DMS 273 (cell line): ENCODE data around the gene IL32.
"Not testable (repeated sequence)": the region's sequence is repeated elsewhere in the genome, so short reads cannot be mapped to it uniquely, and the experiment has no call there.

Experiments used
- DNase-seq: peaks from one replicate; lab custom pipeline; 2025; ENCODE audit not compliant: unreplicated experiment; lab: John Stamatoyannopoulos, UW

The IL32 gene

DNA sequence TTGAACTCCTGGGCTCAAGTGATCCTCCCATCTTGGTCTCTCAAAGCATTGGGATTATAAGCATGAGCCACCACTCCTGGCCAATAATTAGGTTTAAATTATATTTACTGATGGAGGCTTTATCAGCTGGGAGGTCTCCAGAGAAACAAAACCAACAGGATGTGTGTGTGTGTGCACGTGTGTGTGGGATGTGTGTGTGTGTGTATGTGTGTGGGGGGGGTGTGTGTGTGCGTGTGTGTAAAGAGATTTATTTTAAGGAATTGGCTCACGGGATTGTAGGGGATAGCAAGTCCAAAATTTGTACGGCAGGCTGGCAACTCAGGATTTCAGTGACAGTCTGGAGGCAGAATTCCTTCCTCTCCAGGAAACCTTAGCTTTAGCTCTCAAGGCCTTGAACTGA, 14.4 kb upstream of the IL32 start:
- no peak for DNase-seq

DNA sequence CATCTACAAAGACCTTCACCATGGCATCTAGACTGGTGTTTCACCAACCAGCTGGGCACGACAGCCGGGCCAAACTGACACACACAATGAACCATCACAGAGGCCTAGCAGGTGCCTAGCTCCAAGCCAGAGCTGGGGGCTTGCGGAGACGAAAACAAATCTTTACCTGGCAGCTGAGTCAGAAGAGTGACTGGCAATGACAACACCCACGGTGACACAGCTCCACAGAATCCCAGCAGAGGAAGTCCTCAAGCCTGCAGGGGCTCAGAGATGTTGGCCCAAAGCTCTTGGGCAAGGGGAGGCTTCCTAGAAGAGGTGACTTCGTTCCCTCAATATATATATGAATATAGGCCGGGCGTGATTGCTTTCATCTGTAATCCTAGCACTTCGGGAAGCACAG, 13.9 kb upstream of the IL32 start:
- no peak for DNase-seq

DNA sequence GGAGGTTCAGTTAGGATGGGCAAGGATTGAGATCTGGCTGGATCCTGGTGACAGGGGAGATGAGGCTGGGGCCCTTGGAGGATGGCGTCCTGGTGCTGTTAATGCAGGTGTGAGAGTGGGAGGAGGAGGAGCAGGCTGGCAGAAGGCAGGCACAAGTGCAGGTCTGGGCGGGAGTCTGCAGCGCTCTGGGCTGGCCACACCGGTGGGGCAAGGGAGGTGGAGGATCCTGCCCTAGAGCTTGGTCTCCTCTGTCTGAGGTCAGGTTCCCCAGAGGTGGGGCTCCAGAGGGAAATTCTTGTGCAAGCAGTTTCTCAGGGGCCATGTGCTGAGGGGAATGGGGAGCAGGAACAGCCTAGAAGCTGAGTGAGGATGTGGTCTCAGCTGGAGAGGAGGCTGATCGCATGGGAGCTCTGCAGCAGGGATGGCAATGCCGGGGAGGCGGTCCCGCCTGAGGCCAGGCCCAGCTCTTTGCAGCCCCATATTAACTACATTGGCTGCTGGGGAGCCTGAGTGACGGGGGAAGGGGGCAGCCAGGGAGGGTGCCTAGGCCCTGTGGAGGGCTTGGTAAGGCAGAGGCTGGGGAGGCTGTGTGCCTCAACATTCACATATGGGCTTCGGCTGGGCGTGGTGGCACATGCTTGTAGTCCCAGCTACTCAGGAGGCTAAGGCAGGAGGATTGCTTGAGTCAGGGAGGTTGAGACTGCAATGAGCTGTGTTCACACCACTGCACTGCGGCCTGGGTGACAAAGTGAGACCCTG, 12.7 kb upstream of the IL32 start:
- DNase-seq: not testable (repeated sequence)

DNA sequence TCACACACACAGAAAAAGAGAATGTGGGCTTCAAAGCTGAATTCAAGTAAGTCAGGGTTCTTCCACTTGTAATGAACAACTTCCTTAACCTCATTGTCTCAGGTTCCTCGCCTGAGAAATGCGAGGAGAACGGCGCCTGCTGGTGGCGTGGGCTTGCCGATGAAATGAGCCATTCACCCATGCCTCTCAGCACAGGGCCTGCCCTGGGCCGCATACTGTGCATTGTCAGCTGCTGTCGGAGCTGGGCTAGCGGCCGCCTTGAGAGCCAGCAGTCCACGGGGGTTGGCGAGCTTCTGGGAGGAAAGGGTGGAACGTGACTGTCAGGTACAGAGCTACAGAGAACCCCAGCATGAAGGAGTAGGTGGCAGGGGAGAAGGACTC, 12.1 kb upstream of the IL32 start:
- not testable (repeated sequence) for DNase-seq

DNA sequence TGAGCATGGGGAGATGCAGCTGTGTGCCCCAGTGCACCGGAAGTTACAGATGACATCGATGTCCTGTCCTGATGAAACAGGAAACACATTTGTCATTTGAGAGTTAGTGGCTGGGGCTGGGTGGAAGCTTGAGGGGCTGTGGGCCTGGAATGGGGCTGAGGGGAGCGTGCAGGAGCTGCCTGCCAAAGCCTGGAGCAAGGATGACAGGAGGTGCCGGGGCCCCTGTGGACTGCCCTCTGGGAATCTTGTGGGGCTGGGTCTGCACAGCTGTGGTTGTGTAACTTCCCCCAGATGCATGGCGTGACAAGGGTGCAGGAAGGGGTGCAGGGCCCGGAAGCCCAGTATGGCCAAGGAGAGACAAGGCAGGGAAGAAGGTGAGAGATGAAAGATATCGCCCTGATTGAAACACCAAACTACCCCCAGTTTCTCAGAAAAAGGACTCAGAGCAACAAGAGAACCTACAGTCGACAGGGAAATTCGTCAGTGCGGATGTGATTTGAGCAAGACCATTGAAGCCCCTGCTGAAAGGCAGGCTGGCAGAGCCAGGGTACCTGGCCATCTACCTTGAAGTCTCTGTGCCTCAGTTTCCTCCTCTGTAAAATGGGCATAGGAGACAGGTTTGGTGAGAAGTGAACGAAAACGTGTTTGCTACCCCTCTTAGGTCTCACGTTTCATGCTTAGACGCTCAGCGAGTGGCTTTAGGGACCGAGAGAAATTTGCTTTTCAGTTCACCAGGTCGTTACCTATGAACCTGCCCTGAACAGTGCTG, 10.3 kb upstream of the IL32 start:
- no peak for DNase-seq

DNA sequence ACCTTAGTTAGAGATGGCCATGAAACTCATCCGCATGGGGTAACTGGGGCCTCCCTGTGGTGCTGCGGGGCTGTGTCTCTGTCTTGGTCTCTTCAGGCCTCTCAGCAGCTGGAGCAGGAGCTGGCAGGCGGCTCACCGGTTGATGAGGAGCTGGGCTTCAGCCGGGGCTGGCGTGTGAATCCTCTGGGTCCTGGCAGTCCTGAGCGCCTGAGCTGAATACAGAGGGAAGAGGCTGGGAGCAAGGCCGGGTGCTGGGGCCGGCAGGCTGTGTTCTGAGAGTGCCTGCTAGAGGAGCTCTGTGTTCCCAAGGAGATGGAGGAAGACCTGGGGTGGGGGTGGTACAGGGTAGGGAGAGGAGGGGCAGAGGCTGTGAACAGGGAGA, 9.7 kb upstream of the IL32 start:
- peak; percentile 42 for DNase-seq

DNA sequence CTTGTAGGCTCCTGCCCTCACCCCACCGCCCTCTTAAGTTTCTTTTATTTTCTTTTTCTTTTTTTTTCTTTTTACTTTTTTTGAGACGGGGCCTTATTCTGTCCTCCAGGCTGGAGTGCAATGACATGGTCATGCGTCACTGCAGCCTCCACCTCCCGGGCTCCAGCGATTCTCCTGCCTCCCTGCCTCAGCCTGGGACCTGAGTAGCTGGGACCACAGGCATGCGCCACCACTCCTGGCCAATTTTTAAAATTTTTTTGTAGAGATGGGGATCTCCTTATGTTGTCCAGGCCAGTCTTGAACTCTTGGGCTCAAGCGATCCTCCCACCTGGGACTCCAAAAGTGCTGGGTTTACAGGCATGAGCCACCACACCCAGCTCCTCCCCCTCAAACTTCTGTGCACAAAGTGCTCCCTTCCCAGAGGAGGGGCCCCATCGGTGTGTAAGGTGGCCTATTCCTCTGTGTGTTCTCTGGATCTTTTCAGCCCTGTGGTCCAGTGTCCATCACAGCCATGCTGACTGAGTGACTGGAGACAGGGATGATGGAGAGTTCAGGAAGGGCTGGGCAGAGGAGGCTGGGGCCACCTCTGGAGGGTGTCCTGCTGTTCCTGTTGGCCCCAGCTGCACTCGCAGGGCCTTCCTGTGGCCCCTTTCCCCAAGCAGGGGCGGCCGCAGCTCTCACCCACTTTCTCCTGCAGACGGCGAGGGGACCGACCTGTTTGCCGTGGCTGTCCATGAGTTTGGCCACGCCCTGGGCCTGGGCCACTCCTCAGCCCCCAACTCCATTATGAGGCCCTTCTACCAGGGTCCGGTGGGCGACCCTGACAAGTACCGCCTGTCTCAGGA, 8.9 kb upstream of the IL32 start:
- no peak for DNase-seq

DNA sequence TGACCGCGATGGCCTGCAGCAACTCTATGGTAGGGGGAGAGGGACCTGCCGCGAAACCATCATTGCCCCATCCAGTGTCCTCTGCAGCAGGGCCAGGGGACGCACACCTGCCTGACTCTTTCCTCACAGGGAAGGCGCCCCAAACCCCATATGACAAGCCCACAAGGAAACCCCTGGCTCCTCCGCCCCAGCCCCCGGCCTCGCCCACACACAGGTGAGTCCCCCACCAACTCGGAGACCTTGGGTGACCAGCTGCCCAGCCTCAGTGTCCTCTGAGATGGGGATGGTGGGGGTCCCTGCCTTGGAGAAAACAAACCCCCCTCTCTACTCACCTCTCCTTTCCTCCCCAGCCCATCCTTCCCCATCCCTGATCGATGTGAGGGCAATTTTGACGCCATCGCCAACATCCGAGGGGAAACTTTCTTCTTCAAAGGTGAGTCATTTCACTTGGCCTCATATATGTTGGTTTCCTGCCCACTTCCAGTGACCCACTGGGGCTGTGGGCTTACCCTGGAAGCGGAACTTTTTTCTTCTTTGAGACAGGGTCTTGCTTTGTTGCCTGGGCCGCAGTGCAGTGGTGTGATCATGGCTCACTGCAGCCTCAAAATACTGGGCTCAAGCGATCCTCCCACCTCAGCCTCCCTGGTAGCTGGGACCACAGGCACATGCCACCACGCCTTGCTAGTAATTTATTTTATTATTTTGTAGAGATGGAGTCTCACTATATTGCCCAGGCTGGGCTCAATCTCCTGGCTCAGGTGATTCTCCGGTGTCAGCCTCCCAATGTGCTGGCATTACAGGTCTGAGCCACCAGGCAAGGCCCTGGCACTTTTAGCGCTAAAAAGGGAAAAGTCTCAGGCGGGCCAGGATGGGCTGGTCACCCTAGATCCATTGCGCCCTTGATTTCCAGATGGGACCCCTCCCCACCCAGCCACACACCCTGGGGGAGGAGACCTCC, 8.0 kb upstream of the IL32 start:
- DNase-seq: no peak

DNA sequence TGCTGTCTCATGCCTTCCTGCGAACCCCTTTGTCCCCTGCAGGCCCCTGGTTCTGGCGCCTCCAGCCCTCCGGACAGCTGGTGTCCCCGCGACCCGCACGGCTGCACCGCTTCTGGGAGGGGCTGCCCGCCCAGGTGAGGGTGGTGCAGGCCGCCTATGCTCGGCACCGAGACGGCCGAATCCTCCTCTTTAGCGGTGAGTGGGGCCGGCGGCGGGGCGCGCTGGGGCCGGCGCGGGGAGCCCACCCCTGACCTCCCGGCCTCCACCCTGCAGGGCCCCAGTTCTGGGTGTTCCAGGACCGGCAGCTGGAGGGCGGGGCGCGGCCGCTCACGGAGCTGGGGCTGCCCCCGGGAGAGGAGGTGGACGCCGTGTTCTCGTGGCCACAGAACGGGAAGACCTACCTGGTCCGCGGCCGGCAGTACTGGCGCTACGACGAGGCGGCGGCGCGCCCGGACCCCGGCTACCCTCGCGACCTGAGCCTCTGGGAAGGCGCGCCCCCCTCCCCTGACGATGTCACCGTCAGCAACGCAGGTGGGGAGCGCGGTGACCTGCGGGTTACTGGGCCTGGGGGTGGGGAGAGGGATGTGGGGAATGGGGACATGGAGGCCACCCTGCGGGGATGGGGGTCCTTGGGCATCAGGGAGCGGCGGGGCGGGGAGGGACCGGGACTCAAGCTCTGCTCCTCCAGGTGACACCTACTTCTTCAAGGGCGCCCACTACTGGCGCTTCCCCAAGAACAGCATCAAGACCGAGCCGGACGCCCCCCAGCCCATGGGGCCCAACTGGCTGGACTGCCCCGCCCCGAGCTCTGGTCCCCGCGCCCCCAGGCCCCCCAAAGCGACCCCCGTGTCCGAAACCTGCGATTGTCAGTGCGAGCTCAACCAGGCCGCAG, 7.1 kb upstream of the IL32 start:
- DNase-seq: peak; percentile 64

DNA sequence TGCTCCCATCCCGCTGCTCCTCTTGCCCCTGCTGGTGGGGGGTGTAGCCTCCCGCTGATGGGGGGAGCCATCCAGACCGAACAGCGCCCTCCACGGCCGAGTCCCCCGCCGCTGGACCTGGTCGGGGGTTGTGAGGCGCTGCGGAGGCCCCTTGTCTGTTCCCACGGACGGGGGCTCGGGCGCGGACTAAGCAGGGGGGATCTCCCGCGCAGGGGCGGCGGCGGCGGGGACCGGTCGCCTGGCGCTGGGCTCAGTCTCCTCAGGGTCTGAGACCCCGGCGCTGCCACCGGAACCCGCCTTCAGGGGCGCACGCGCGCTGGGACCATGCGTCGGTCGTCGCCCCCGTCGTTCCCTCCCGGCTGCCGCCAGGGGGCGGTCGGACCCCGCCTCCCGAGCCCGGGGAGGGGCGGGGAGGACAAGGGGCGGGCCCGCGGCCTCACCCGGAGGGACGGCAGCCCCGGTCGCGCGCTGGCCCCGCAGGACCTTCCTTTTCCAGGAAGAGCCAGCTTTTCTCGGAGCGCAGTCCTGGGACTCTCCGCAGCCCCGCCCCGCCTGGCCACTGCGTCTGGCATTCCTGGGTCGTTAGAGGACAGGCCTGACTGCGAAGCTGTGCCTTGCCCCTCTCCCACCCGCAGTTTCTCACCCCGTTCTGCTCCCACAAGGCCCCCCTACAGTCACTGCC, 6.3 kb upstream of the IL32 start:
- peak; percentile 95 for DNase-seq

DNA sequence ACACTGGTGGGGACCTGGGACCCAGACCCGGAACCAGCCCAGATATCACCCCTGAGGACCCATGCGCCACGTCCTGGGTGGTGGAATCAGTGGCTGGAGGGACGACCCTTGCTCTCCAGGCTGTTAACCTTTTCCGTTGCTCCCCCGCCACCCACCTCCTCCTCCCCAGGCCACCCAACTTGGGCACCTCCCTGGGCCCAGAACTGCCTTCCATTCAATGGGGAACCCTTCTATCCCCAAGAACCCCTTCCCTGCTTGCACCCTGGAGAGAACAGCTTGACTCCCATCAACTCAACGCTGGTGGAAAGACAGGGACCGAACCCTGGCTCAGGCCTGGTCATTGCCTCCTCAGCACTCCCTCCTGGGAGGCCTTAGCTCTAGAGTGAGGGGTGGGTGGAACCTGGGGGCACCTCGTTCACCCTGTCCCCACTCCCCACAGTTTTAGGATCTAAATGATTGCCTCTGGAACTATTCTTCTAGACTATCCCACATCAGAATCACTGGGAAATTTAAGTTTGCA, 5.7 kb upstream of the IL32 start:
- no peak for DNase-seq

DNA sequence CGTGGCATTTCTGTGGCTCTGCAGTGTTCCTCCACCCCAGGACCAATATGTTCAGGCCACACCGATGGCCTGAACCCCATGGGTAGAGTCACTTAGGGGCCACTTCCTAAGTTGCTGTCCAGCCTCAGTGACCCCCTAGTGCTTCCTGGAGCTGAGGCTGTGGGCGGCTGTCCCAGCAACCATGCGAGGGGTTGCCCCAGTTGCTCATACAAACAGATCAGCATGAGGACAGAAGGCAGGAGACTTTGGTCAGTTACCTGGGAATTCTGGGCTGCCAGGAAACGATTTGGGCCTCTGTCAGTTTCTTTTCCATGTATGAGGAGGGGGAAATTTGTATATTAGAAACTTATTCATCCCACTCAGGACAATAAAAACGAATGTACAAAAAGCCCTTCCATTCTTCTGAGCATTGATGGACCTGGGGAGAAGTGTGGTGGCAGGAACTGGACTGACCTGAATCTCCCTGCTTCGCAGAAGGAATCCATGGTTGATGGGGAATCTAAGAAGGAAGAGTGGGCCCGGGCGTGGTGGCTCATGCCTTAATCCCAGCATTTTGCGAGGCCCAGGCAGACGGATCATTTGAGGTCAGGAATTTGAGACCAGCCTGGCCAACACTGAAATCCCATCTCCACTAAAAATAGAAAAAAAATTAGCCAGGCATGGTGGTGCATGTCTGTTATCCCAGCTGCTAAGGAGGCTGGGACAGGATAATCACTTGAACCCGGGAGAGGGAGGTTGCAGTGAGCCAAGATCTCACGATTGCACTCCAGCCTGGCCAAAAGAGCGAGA, 4.9 kb upstream of the IL32 start:
- peak; percentile 45 for DNase-seq

DNA sequence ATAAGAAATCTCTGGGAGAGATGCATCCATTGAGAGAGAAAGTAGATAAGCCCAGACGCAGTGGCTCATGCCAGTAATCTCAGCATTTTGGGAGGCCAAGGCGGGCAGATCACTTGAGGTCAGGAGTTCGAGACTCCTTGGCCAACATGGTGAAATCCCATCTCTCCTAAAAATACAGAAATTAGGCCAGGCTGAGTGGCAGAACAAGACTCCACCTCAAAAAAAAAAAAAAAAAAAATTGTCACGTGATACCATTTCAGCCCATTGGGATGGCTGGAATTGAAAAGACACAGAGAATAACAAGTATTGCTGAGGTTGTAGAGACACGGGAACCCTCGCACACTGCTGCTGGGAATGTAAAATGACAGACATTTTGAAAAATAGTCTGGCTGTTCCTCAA, 2.9 kb upstream of the IL32 start:
- DNase-seq: no peak

DNA sequence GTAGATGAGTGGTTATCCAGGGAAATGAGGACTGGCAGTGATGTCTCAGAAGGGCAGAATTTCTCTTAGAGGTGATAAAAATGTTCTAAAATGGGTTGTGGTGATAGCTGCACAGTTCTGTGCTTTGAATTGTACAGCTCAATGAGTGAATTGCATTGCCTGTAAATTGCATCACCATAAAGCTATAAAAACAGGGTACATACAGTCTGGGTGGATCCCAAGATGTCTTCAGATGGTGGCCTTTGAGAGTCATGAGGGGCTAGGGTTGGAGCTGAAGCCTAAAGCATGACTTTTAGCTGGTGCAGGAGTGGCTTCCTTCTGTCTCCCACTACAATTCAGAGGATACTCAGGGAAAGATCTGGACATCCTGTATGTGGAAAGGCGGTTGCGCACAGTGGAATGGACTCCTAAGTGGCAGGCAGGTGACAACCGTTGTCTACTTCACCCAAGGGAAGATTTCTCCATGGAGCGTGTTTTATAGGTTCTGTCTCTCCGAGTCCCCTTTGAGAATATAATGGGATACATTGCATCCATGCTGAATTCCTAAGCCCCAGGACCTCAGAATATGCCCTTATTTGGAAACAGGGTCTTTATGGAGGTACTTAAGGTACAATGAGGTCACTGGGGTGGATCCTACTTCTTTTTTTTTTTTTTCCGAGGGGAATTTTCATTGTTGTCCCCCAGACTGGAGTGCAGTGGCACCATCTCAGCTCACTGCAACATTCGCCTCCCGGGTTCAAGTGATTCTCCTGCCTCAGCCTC, 1.6 kb upstream of the IL32 start:
- DNase-seq: no peak

DNA sequence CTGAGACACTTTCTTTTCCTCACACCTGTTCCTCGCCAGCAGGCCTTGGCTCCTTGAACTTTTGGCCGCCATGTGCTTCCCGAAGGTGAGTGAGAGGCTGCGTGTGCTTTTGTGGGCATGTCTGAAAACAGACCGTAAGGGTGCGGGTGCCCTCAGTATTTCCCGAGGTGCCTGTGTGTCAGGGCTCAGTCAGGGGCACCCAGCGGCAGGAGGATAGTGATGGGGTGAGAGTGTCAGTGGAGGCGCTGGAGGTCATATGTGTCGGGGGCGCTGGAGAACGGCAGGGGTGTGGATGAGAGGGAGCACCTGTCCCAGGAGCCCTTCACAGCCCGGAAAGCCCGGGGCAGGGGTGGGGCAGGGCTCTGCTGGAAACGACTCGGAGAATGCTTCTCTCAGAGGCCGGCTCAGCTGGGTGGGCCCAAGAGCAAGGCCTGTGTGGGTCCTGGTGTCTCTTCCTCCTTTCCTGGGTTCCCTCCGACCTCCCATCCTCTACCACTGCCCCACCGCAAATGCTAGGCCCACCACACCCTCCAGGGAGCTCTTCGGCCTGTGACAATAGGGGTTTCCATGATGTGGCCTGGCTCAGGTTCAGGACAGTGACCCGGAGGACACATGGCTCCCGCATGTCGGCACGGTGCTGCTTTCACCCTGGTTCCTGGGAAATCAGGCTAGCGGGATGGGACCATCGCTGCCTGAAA, 451 bp downstream of the IL32 start:
- no peak for DNase-seq

DNA sequence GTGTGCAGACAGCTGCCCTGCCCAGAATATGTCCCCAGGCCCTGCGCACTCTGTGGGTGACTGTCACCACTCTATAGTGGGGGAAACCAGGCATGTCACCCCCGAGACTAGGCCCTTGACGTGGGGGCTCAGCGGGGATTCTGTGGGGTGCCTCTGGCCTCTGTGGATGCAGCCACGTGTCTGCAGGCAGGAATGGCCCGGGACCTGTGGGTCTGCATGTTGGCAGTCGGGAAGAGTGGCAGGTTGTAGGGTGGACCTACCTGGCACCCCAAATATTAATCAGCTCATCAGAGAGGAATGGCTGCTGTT, 954 bp downstream of the IL32 start:
- DNase-seq: no peak

DNA sequence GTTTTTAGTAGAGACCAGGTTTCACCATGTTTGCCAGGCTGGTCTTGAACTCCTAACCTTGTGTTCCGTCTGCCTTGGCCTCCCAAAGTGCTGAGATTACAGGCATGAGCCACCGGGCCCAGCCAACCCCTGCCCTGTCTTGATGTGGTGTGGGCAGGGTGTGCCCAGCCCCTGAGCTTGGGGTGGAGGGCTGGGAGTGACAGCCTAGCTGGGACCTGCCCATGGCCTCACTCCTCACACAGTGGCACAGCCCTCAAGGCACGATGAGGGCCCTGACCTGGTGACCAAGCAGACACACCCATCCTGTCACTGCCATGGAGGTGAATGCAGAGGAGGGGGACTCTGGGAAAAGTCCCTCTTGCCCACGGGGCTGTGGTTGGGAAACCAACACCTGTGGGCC, 3.0 kb downstream of the IL32 start:
- no peak for DNase-seq
